Transverse colon (tissue), 4 donors: ENCODE data around the gene PARM1.

ENCODE experiments used
- CTCF ChIP-seq, 5 experiments: fragments of 200-600 bp in 3 of 5; fragments of 450-650 bp in 2 of 5; sonication (generic) in 3 of 5; IDR thresholded peaks; 1 replicate in 2 of 5; 2 replicates in 3 of 5; pipeline ENCODE4 v1.5.1; 2016 to 2017; ENCODE audit warnings: antibody characterized with exemption in 5 of 5, inconsistent platforms in 3 of 5, mild to moderate bottlenecking in 2 of 5, moderate library complexity in 1 of 5
- EP300 ChIP-seq: sonication (generic); formaldehyde crosslinking; IDR thresholded peaks from one replicate; pipeline ENCODE4 v1.6.1; 2017; ENCODE audit warnings: antibody characterized with exemption, low read depth
- POLR2AphosphoS5 ChIP-seq, 3 donors: sonication (generic); formaldehyde crosslinking; IDR thresholded peaks; one replicate each; pipeline ENCODE4 v1.6.1; 2016; ENCODE audit warnings: antibody characterized with exemption in 3 of 3

- TF ChIP-seq POLR2AphosphoS5 (IDR thresholded peaks at IDR 0.05) (no peak), CTCF (IDR thresholded peaks at IDR 0.05) (no peak), EP300 (no peak)
Measured at GRCh38 chr4:75081561-75081960, 148.6 kb downstream of the PARM1 start.
